Endothelial cell of umbilical vein (primary cell): ENCODE results near the gene CCDC88B.

Experiments used
- EZH2 ChIP-seq: IDR thresholded peaks from 2 replicates; pipeline ENCODE4 v1.6.1; 2012; ENCODE audit warnings: borderline replicate concordance, low read depth, mild to moderate bottlenecking, moderate library complexity, low read length, inconsistent platforms; ENCODE audit not compliant: severe bottlenecking
- FOS ChIP-seq: IDR thresholded peaks from 2 replicates; pipeline ENCODE4 v1.6.1; 2011; ENCODE audit warnings: mild to moderate bottlenecking, low read length, moderate library complexity, borderline replicate concordance; ENCODE audit not compliant: insufficient read depth
- GATA2 ChIP-seq: IDR thresholded peaks from 2 replicates; pipeline ENCODE4 v1.7.0; 2011; ENCODE audit warnings: low read depth, mild to moderate bottlenecking, moderate library complexity, mixed read lengths, low read length; ENCODE audit not compliant: insufficient read length, insufficient read depth
- JUN ChIP-seq: IDR thresholded peaks from 2 replicates; pipeline ENCODE4 v1.6.1; 2011; ENCODE audit warnings: borderline replicate concordance, low read depth; ENCODE audit not compliant: insufficient read length, insufficient read depth
- MYC ChIP-seq: IDR thresholded peaks from one replicate; pipeline ENCODE4 v1.6.1; 2011; ENCODE audit warnings: mild to moderate bottlenecking, low read depth, low read length
- POLR2A ChIP-seq: IDR thresholded peaks from 2 replicates; pipeline ENCODE4 v1.6.1; 2012; ENCODE audit warnings: low read depth, mild to moderate bottlenecking, control low read depth, low read length
- POLR2AphosphoS5 ChIP-seq: IDR thresholded peaks from 2 replicates; pipeline ENCODE4 v1.6.1; 2012; ENCODE audit warnings: low read depth, mild to moderate bottlenecking, control low read depth, low read length, moderate library complexity; ENCODE audit not compliant: insufficient read depth
- TF ChIP-seq, protein P1 (sequence below), 2 donors: IDR thresholded peaks; 1 replicate in 1 of 2; 2 replicates in 1 of 2; pipeline ENCODE4 v1.5.1; 2011; ENCODE audit warnings: low read length in 2 of 2, mild to moderate bottlenecking in 2 of 2, moderate library complexity in 2 of 2, control low read depth in 1 of 2, inconsistent platforms in 1 of 2, low read depth in 1 of 2; ENCODE audit not compliant: insufficient read depth in 1 of 2; ENCODE audit errors: extremely low read depth in 1 of 2

DNA sequence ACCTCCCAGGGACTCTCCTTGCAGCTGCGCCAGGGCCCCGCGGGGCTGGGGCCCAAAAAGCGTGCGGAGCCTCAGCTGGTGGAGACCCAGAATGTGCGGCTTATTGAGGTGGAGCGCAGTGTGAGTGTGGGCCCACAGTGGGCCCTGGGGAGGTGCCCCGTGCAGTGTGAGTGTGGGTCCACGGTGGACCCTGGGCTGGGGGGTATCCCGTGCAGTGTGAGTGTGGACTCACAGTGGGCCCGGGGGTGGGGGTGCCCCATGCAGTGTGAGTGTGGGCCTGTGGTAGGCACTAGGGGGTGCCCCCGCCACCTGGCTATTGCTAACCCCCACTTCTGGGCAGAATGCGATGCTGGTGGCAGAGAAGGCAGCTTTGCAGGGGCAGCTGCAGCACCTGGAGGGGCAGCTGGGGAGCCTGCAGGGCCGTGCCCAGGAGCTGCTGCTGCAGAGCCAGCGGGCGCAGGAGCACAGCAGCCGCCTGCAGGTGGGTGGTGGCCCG lies 11.2 kb downstream of the CCDC88B start:
- TF ChIP-seq POLR2A, result no peak
- TF ChIP-seq, protein P1, sequence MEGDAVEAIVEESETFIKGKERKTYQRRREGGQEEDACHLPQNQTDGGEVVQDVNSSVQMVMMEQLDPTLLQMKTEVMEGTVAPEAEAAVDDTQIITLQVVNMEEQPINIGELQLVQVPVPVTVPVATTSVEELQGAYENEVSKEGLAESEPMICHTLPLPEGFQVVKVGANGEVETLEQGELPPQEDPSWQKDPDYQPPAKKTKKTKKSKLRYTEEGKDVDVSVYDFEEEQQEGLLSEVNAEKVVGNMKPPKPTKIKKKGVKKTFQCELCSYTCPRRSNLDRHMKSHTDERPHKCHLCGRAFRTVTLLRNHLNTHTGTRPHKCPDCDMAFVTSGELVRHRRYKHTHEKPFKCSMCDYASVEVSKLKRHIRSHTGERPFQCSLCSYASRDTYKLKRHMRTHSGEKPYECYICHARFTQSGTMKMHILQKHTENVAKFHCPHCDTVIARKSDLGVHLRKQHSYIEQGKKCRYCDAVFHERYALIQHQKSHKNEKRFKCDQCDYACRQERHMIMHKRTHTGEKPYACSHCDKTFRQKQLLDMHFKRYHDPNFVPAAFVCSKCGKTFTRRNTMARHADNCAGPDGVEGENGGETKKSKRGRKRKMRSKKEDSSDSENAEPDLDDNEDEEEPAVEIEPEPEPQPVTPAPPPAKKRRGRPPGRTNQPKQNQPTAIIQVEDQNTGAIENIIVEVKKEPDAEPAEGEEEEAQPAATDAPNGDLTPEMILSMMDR (IDR thresholded peaks at IDR 0.05; ENCODE audit: extremely low read depth in 1 of 2, insufficient read depth in 1 of 2, low read depth in 1 of 2, low read length in 2 of 2), result no peak
- TF ChIP-seq POLR2AphosphoS5, result no peak
- no peak for TF ChIP-seq FOS
- TF ChIP-seq MYC, result no peak
- no peak for TF ChIP-seq JUN
- no peak for TF ChIP-seq EZH2
- no peak for TF ChIP-seq GATA2
